Neural progenitor cell (in vitro differentiated cells): Measurements from ENCODE around the gene COG5. TPM values are rescaled to one million over a fixed set of nuclear protein-coding genes. Genes with fewer than 3 reads are reported as not detected.

ENCODE experiments used
- DNase-seq: peaks from one replicate; pipeline ENCODE4 v3.0.0-alpha.2; 2016; ENCODE audit warnings: low spot score
- H2AFZ ChIP-seq: fragments of 200-600 bp; sonication (generic); replicated peaks from 2 replicates; pipeline ENCODE4 v1.6.1; 2016; ENCODE audit warnings: antibody characterized with exemption
- H3F3A ChIP-seq: fragments of 200-600 bp; sonication (generic); 2 replicates; pipeline ENCODE4 v1.6.1; 2016; ENCODE audit warnings: antibody characterized with exemption, low read depth
- H3K27ac ChIP-seq: fragments of 200-600 bp; sonication (generic); 2 replicates; pipeline ENCODE4 v1.5.1; 2016; ENCODE audit warnings: mild to moderate bottlenecking
- H3K27me3 ChIP-seq: fragments of 200-600 bp; sonication (generic); 2 replicates; pipeline ENCODE4 v1.6.1; 2016; ENCODE audit warnings: mild to moderate bottlenecking, moderate library complexity
- H3K36me3 ChIP-seq: fragments of 200-600 bp; sonication (generic); 2 replicates; pipeline ENCODE4 v1.5.1; 2016
- H3K4me1 ChIP-seq: fragments of 200-600 bp; sonication (generic); 2 replicates; pipeline ENCODE4 v1.6.1; 2016; ENCODE audit warnings: mixed run types
- H3K4me2 ChIP-seq: fragments of 200-600 bp; sonication (generic); 2 replicates; pipeline ENCODE4 v1.6.1; 2016
- H3K4me3 ChIP-seq: fragments of 200-600 bp; sonication (generic); 2 replicates; pipeline ENCODE4 v1.5.1; 2016
- H3K79me2 ChIP-seq: fragments of 200-600 bp; sonication (generic); 2 replicates; pipeline ENCODE4 v1.6.1; 2016; ENCODE audit warnings: low read depth
- H3K9ac ChIP-seq: fragments of 200-600 bp; sonication (generic); 2 replicates; pipeline ENCODE4 v1.6.1; 2016
- H3K9me3 ChIP-seq: fragments of 200-600 bp; sonication (generic); 2 replicates; pipeline ENCODE4 v1.5.1; 2016; ENCODE audit warnings: low read depth
- H4K20me1 ChIP-seq: fragments of 200-600 bp; sonication (generic); 2 replicates; pipeline ENCODE4 v1.6.1; 2016; ENCODE audit warnings: low read depth
- H3K27ac Mint-ChIP-seq: 3 replicates; pipeline ENCODE4 v1.8.0; 2021; ENCODE audit warnings: mixed read lengths
- H3K27me3 Mint-ChIP-seq: 2 replicates; pipeline ENCODE4 v1.8.0; 2022; ENCODE audit warnings: low read depth, mild to moderate bottlenecking, inconsistent platforms, moderate library complexity, mixed read lengths; ENCODE audit not compliant: insufficient read depth
- H3K36me3 Mint-ChIP-seq: 3 replicates; pipeline ENCODE4 v1.8.0; 2021; ENCODE audit warnings: mixed read lengths
- H3K4me1 Mint-ChIP-seq: 3 replicates; pipeline ENCODE4 v1.8.0; 2021; ENCODE audit warnings: mixed read lengths
- H3K4me3 Mint-ChIP-seq: 3 replicates; pipeline ENCODE4 v1.8.0; 2021; ENCODE audit warnings: mild to moderate bottlenecking, moderate library complexity, mixed read lengths
- H3K9me3 Mint-ChIP-seq: 3 replicates; pipeline ENCODE4 v1.8.0; 2020; ENCODE audit warnings: mixed read lengths
- EZH2 ChIP-seq: fragments of 200-600 bp; sonication (generic); IDR thresholded peaks from 2 replicates; pipeline ENCODE4 v1.6.1; 2017; ENCODE audit warnings: antibody characterized with exemption, mild to moderate bottlenecking, moderate library complexity
- EZH2phosphoT487 ChIP-seq: fragments of 200-600 bp; sonication (generic); IDR thresholded peaks from 2 replicates; pipeline ENCODE4 v1.6.1; 2017; ENCODE audit warnings: antibody characterized with exemption
- total RNA-seq: library from RNA; depleted of rRNA; stranded (reverse); fragments of >200 nt; gene quantifications from 2 replicates; pipeline ENCODE4 v1.2.3, GENCODE V29; 2015; ENCODE audit warnings: low replicate concordance
- TF ChIP-seq, protein P1 (sequence below): fragments of 200-600 bp; sonication (generic); IDR thresholded peaks from 2 replicates; pipeline ENCODE4 v1.5.1; 2017; ENCODE audit warnings: antibody characterized with exemption, mild to moderate bottlenecking

COG5 gene
- total RNA-seq, 1 donor from 2014 or later: 90.5 TPM

DNA sequence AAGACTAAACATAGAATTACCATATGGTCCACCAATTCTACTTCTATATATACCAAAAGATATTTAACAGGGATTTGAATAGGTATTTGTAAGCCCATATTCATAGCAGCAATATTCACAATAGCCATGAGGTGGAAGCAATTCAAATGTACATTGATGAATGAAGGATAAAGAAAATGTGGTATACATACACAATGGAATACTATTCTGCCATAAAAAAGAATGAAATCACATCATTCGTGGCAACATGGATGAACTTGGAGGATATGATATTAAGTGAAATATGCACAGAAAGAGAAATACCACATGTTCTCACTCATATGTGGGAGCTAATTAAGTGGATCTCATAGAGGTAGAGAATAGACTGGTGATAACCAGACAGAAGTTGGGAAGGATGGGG, 128.0 kb downstream of the COG5 start:
- Mint-ChIP-seq H3K9me3 (peaks cover 10% of the 10 kb centered on the region), H3K4me3 (no peak overlapping the region), H3K4me1 (no peaks in the 10 kb centered on the region), H3K36me3 (peaks cover 2% of the 10 kb centered on the region), H3K27me3 (no peaks in the 10 kb centered on the region), H3K27ac (no peak overlapping the region)
- Histone ChIP-seq H3K27me3 (no peaks in the 10 kb centered on the region), H3K4me3 (no peak overlapping the region), H3K4me1 (no peaks in the 10 kb centered on the region), H4K20me1 (no peaks in the 10 kb centered on the region), H3K9ac (no peak overlapping the region), H3K79me2 (no peaks in the 10 kb centered on the region), H2AFZ (no peak overlapping the region), H3K36me3 (no peaks in the 10 kb centered on the region), H3K9me3 (no peaks in the 10 kb centered on the region), H3K27ac (no peak overlapping the region), H3F3A (no peaks in the 10 kb centered on the region), H3K4me2 (no peak overlapping the region)
- DNase-seq: no peak
- TF ChIP-seq, protein P1, sequence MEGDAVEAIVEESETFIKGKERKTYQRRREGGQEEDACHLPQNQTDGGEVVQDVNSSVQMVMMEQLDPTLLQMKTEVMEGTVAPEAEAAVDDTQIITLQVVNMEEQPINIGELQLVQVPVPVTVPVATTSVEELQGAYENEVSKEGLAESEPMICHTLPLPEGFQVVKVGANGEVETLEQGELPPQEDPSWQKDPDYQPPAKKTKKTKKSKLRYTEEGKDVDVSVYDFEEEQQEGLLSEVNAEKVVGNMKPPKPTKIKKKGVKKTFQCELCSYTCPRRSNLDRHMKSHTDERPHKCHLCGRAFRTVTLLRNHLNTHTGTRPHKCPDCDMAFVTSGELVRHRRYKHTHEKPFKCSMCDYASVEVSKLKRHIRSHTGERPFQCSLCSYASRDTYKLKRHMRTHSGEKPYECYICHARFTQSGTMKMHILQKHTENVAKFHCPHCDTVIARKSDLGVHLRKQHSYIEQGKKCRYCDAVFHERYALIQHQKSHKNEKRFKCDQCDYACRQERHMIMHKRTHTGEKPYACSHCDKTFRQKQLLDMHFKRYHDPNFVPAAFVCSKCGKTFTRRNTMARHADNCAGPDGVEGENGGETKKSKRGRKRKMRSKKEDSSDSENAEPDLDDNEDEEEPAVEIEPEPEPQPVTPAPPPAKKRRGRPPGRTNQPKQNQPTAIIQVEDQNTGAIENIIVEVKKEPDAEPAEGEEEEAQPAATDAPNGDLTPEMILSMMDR: no peak
- TF ChIP-seq EZH2 (no peak), EZH2phosphoT487 (no peak)

DNA sequence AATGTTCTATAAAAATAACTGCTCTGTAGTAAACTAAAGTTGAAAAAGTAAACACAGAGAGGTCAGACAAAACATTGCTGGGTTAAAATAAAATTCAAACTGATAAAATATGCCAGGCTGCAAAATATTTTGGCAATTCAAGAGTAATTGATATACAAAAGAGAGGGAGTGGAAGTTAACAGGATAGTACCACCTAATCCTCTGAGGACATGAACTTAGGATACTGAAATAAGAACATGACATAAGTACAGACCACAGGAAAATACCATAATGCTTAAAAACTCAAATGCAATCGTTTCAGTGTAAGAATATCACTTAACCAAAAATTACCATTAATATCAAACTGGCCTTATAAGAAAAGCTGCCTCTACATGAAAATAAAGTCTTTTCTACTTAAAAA, 131.5 kb downstream of the COG5 start:
- H3K4me3 Mint-ChIP-seq: no peak overlapping the region
- no peak overlapping the region for H2AFZ ChIP-seq
- no peak for TF ChIP-seq EZH2
- TF ChIP-seq, protein P1: no peak
- TF ChIP-seq EZH2phosphoT487: no peak
- H3K27me3 ChIP-seq: no peaks in the 10 kb centered on the region
- peaks cover 2% of the 10 kb centered on the region for H3K36me3 Mint-ChIP-seq
- H3K9me3 Mint-ChIP-seq: peaks cover 10% of the 10 kb centered on the region
- no peaks in the 10 kb centered on the region for H3K79me2 ChIP-seq
- H3K27me3 Mint-ChIP-seq: no peaks in the 10 kb centered on the region
- H3K27ac Mint-ChIP-seq: no peak overlapping the region
- no peaks in the 10 kb centered on the region for H3F3A ChIP-seq
- no peak overlapping the region for H3K9ac ChIP-seq
- no peaks in the 10 kb centered on the region for H3K36me3 ChIP-seq
- no peaks in the 10 kb centered on the region for H3K4me1 ChIP-seq
- H3K4me2 ChIP-seq: no peak overlapping the region
- H3K27ac ChIP-seq: no peak overlapping the region
- H3K9me3 ChIP-seq: no peaks in the 10 kb centered on the region
- H3K4me1 Mint-ChIP-seq: no peaks in the 10 kb centered on the region
- no peaks in the 10 kb centered on the region for H4K20me1 ChIP-seq
- no peak overlapping the region for H3K4me3 ChIP-seq
- DNase-seq: no peak

DNA sequence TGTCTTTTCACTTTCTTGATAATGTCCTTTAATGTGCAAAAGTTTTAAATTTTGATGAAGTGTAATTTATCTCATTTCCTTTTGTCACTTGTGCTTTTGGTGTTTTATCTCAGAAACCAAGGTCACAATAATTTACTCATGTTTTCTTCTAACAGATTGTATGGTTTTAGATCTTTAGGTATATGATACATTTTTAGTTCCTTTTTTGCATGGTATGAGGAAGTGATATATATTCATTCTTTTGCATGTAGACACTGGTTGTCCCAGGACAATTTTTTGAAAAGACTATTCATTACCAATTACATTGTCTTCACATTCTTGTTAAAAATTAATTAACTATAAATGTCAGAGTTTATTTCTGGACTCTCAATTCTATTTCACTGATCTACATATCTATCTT, 133.7 kb downstream of the COG5 start:
- H4K20me1 ChIP-seq: no peaks in the 10 kb centered on the region
- H3K27ac Mint-ChIP-seq: no peak overlapping the region
- no peaks in the 10 kb centered on the region for H3K27me3 Mint-ChIP-seq
- no peaks in the 10 kb centered on the region for H3K36me3 ChIP-seq
- TF ChIP-seq EZH2phosphoT487 (no peak), EZH2 (no peak)
- TF ChIP-seq, protein P1: no peak
- H3K79me2 ChIP-seq: no peaks in the 10 kb centered on the region
- no peaks in the 10 kb centered on the region for H3K9me3 ChIP-seq
- no peaks in the 10 kb centered on the region for H3K4me1 ChIP-seq
- peaks cover 10% of the 10 kb centered on the region for H3K9me3 Mint-ChIP-seq
- no peaks in the 10 kb centered on the region for H3F3A ChIP-seq
- no peak overlapping the region for H3K9ac ChIP-seq
- H3K27ac ChIP-seq: no peak overlapping the region
- DNase-seq: no peak
- no peak overlapping the region for H3K4me3 Mint-ChIP-seq
- no peak overlapping the region for H3K4me2 ChIP-seq
- peaks cover 2% of the 10 kb centered on the region for H3K36me3 Mint-ChIP-seq
- H2AFZ ChIP-seq: no peak overlapping the region
- H3K4me3 ChIP-seq: no peak overlapping the region
- no peaks in the 10 kb centered on the region for H3K27me3 ChIP-seq
- H3K4me1 Mint-ChIP-seq: no peaks in the 10 kb centered on the region

DNA sequence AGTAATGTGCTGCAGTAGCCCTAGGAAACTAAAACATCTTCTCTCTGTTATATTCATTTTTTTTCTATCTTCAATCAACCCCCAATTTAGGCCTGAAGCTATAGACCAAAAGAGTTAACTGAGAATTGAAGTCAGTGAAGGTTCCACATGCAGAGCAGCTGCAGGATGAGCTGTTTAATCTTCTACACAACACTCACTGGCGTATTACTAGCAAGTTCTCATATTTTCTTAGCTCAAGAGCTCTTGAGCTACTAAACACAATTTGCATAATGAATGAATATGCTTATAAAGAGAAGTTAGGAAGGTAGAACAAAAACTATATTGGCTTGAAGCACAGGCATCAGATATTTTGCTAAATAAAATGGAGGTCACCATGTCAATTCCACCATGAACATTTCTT, 135.1 kb downstream of the COG5 start:
- DNase-seq: no peak
- H3K27me3 ChIP-seq: no peaks in the 10 kb centered on the region
- Mint-ChIP-seq H3K36me3 (peaks cover 2% of the 10 kb centered on the region), H3K4me1 (no peaks in the 10 kb centered on the region), H3K9me3 (peaks cover 6% of the 10 kb centered on the region), H3K27me3 (peaks cover under 1% of the 10 kb centered on the region), H3K4me3 (no peak overlapping the region), H3K27ac (no peak overlapping the region)
- no peak overlapping the region for H3K9ac ChIP-seq
- no peaks in the 10 kb centered on the region for H3K4me1 ChIP-seq
- no peak overlapping the region for H2AFZ ChIP-seq
- no peaks in the 10 kb centered on the region for H3K79me2 ChIP-seq
- H3K36me3 ChIP-seq: no peaks in the 10 kb centered on the region
- no peaks in the 10 kb centered on the region for H3K9me3 ChIP-seq
- TF ChIP-seq EZH2phosphoT487: no peak
- no peak overlapping the region for H3K4me2 ChIP-seq
- no peaks in the 10 kb centered on the region for H4K20me1 ChIP-seq
- no peaks in the 10 kb centered on the region for H3F3A ChIP-seq
- H3K27ac ChIP-seq: no peak overlapping the region
- H3K4me3 ChIP-seq: no peak overlapping the region
